ENCODE results near the gene PDCD6IP. TPM values are rescaled to one million over a fixed set of nuclear protein-coding genes. Genes with fewer than 3 reads are reported as not detected.
A peak's percentile ranks its signal among the peaks of the same experiment; 100 is the strongest.
"Not testable (repeated sequence)": the region's sequence is repeated elsewhere in the genome, so short reads cannot be mapped to it uniquely, and the experiment has no call there.

PDCD6IP gene
- total RNA-seq (2014; rRNA removed; shearing (Covaris generic)) = 67.5 and 82.4 TPM in 2 replicates
- 65.3 and 78.6 TPM in 2 replicates for polyA plus RNA-seq (2014; cell fraction: nucleus; rRNA removed)

GRCh38 chr3:33798418-33799201 is at the start of gene PDCD6IP:
PDCD6IP (plus strand) TSS chr3:33798630; CDS start chr3:33798729, 99 bp downstream.
- DNase-seq (ENCODE audit: extremely low read depth, low read depth) = peak; percentile 80

- DNase-seq (ENCODE audit: extremely low read depth, low read depth) = no peak
Measured at GRCh38 chr3:33749546-33750210, 48.8 kb upstream of the PDCD6IP start.

- no peak for DNase-seq (ENCODE audit: extremely low read depth, low read depth)
Measured at GRCh38 chr3:33750211-33750548, 48.2 kb upstream of the PDCD6IP start.

- no peak for DNase-seq (ENCODE audit: extremely low read depth, low read depth)
Measured at GRCh38 chr3:33751336-33751735, 47.1 kb upstream of the PDCD6IP start.

GRCh38 chr3:33754391-33754790 is 44.0 kb upstream of the PDCD6IP start:
- not testable (repeated sequence) for DNase-seq (ENCODE audit: extremely low read depth, low read depth)

- no peak for DNase-seq (ENCODE audit: extremely low read depth, low read depth)
Measured at GRCh38 chr3:33758281-33758680, 40.1 kb upstream of the PDCD6IP start.

GRCh38 chr3:33758864-33759263 is 39.6 kb upstream of the PDCD6IP start:
- DNase-seq (ENCODE audit: extremely low read depth, low read depth) = no peak

GRCh38 chr3:33768578-33769330 is 29.7 kb upstream of the PDCD6IP start:
- no peak for DNase-seq (ENCODE audit: extremely low read depth, low read depth)

GRCh38 chr3:33773637-33774036 is 24.8 kb upstream of the PDCD6IP start:
- no peak for DNase-seq (ENCODE audit: extremely low read depth, low read depth)

- no peak for DNase-seq (ENCODE audit: extremely low read depth, low read depth)
Measured at GRCh38 chr3:33775363-33775762, 23.1 kb upstream of the PDCD6IP start.

- DNase-seq (ENCODE audit: extremely low read depth, low read depth) = no peak
Measured at GRCh38 chr3:33777996-33778395, 20.4 kb upstream of the PDCD6IP start.

- no peak for DNase-seq (ENCODE audit: extremely low read depth, low read depth)
Measured at GRCh38 chr3:33779751-33780150, 18.7 kb upstream of the PDCD6IP start.

- DNase-seq (ENCODE audit: extremely low read depth, low read depth) = not testable (repeated sequence)
Measured at GRCh38 chr3:33781413-33781812, 17.0 kb upstream of the PDCD6IP start.

- DNase-seq (ENCODE audit: extremely low read depth, low read depth) = no peak
Measured at GRCh38 chr3:33786565-33787327, 11.7 kb upstream of the PDCD6IP start.

GRCh38 chr3:33787328-33788009 is 11.0 kb upstream of the PDCD6IP start:
- DNase-seq (ENCODE audit: extremely low read depth, low read depth) = peak; percentile 47

- DNase-seq (ENCODE audit: extremely low read depth, low read depth) = no peak
Measured at GRCh38 chr3:33789183-33789954, 9.1 kb upstream of the PDCD6IP start.

GRCh38 chr3:33790091-33790490 is 8.3 kb upstream of the PDCD6IP start:
- no peak for DNase-seq (ENCODE audit: extremely low read depth, low read depth)

- no peak for DNase-seq (ENCODE audit: extremely low read depth, low read depth)
Measured at GRCh38 chr3:33791477-33792166, 6.8 kb upstream of the PDCD6IP start.

All from NCI-H460 (cell line).